Heart left ventricle (tissue), 16 donors: ENCODE measurements around the gene MPHOSPH10. TPM values are rescaled to one million over a fixed set of nuclear protein-coding genes. Genes with fewer than 3 reads are reported as not detected.

Experiments
- ATAC-seq, 4 donors: fragments of 200-7000 bp; cut with Tn5 transposase; one replicate each; pipeline ENCODE4 v1.9.1; 2020 to 2022; ENCODE audit warnings: moderate library complexity in 4 of 4, mild to moderate bottlenecking in 3 of 4, moderate number of reproducible peaks in 1 of 4
- DNase-seq, 5 donors: peaks; one replicate each; pipeline ENCODE4 v3.0.0-alpha.2; 2020
- H3K27ac ChIP-seq, 12 donors: fragments of 200-600 bp; sonication (generic) in 4 of 12; one replicate each; pipeline versions ENCODE4 v1.5.0 to v1.8.0; 2016 to 2022; ENCODE audit warnings: mild to moderate bottlenecking in 2 of 12
- H3K27me3 ChIP-seq, 9 donors: fragments of 200-600 bp; sonication (generic) in 2 of 9; one replicate each; pipeline versions ENCODE4 v1.5.1 to v1.8.0; 2016 to 2022; ENCODE audit warnings: mild to moderate bottlenecking in 3 of 9
- H3K36me3 ChIP-seq, 9 donors: fragments of 200-600 bp; sonication (generic) in 2 of 9; one replicate each; pipeline versions ENCODE4 v1.5.0 to v1.8.0; 2018 to 2022; ENCODE audit warnings: mild to moderate bottlenecking in 2 of 9
- H3K4me1 ChIP-seq, 12 donors: fragments of 200-600 bp; sonication (generic) in 4 of 12; one replicate each; pipeline versions ENCODE4 v1.5.0 to v1.8.0; 2016 to 2022; ENCODE audit warnings: mild to moderate bottlenecking in 3 of 12
- H3K4me3 ChIP-seq, 12 donors: fragments of 200-600 bp; sonication (generic) in 4 of 12; one replicate each; pipeline versions ENCODE4 v1.5.0 to v1.8.0; 2017 to 2022; ENCODE audit warnings: mild to moderate bottlenecking in 9 of 12, moderate library complexity in 4 of 12
- H3K9me3 ChIP-seq, 12 donors: fragments of 200-600 bp; sonication (generic) in 4 of 12; one replicate each; pipeline versions ENCODE4 v1.5.0 to v1.8.0; 2016 to 2022; ENCODE audit warnings: mild to moderate bottlenecking in 1 of 12
- POLR2A ChIP-seq, 2 donors: fragments of 450-650 bp; IDR thresholded peaks; one replicate each; pipeline ENCODE4 v1.6.1; 2017; ENCODE audit warnings: antibody characterized with exemption in 2 of 2, mild to moderate bottlenecking in 2 of 2, moderate library complexity in 2 of 2
- WGBS, 4 donors: extraction: QIAGEN DNeasy Blood & Tissue Kit in 2 of 4; methylation state at CpG; one replicate each; pipeline versions ENCODE4 v1.1.5 to v1.1.7; 2013 to 2018; 5-methylcytosine and 5-hydroxymethylcytosine counted together
- intact Hi-C, 10 donors: fragments of 100-400 bp; cut with DNase I; formaldehyde crosslinking; loops; one replicate each; pipeline versions ENCODE4 v1.11.1 to v1.14.2; 2022
- polyA plus RNA-seq, 2 donors: library from polyadenylated mRNA; stranded (reverse); fragments of 200-250 nt; gene quantifications; one replicate each; pipeline ENCODE4 v1.2.3, GENCODE V29; 2013
- total RNA-seq, 9 donors: library from RNA; depleted of rRNA in 2 of 9; stranded (reverse); fragments of >200 nt in 2 of 9; fragmentation: NEBNext Ultra II Directional in 3 of 9; extraction: Animal tissue kit (Norgen Biotek cat#: 25700) in 3 of 9; gene quantifications; one replicate each; pipeline versions ENCODE4 v1.1.0 to v1.2.4, GENCODE V29; 2016 to 2023
- TF ChIP-seq, protein P1 (sequence below), 12 donors: fragments of 200-600 bp; sonication (generic) in 4 of 12; IDR thresholded peaks; one replicate each; pipeline versions ENCODE4 v1.5.0 to v1.8.0; 2018 to 2022; ENCODE audit warnings: antibody characterized with exemption in 12 of 12, mild to moderate bottlenecking in 5 of 12
- donor health status: ischemic (EF 13 %, LVEDD 7.1; RV severe dilation, severe dysfunction).
- donor health status: healthy with polysubstance abuse.
- donor health status: DM: no; HTN: yes; CAD: no.
- donor health status: DM: no; HTN: no; CAD: no.
- donor health status: ischemic (EF 25% LVEDD 6.9; RV normal size, moderate dysfunction).
- donor health status: ischemic (EF 25% LVEDD 5.7; RV mildly dilated, moderate dysfunction).
- donor health status: healthy.
- donor health status: DM: yes; HTN: yes; CAD: no.
- donor health status: ischemic (EF 35%, LVEDD 5.7; RV mildly dilated, moderate dysfunction).
- donor health status: nonischemic (EF 11% LVEDD 7.7; RV severe dilation, severe dysfunction).
- donor health status: DM: yes; HTN: yes; CAD: no.
- donor health status: PGD.
- donor health status: ischemic (EF 29% LVEDD 5.4; RV normal size, mild dysfunction).
- donor health status: nonischemic (EF 23%, LVEDD 6.1; RV moderate dilation, normal function).

Gene MPHOSPH10
- total and polyA plus RNA-seq, 11 donors = 12.3 to 35.6 (median 23.4) TPM

DNA sequence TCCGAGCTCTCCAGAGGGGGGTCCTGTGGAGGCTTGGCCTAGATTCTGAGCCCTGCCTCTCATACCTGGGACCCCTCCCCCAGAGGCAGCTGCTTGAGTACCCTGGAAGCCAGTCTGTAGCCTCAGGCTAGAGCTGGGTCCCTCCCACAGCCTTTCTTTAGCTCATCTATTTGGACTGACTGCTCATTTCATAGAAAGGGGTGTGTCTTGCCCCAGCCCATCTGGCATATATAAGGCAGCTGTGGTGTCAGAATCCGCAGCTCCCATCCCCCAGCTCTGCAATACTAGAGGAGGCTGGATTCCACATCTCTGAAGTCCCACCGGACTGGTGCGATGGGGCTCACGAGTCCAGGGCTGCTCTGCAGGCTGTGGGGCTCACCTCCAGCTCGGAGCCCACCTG lies 26.1 kb downstream of the MPHOSPH10 start:
- DNase-seq (no peak), ATAC-seq (peak in 1 of 4 donors; percentile 21)
- Histone ChIP-seq H3K4me3 (no peak overlapping the region), H3K4me1 (peaks cover 0 to 10% (median 5%) of the 10 kb centered on the region in 12 donors), H3K27me3 (no peaks in the 10 kb centered on the region), H3K9me3 (no peaks in the 10 kb centered on the region), H3K27ac (peak overlapping the region in 1 of 12 donors; percentile 58), H3K36me3 (no peaks in the 10 kb centered on the region)
- intact Hi-C loops = loop anchor here in 4 of 10 donors (5.0 to 10.0 kb wide), 2 partner anchors 348 to 356 kb away; no protein-coding TSS in a partner anchor
- TF ChIP-seq, protein P1, sequence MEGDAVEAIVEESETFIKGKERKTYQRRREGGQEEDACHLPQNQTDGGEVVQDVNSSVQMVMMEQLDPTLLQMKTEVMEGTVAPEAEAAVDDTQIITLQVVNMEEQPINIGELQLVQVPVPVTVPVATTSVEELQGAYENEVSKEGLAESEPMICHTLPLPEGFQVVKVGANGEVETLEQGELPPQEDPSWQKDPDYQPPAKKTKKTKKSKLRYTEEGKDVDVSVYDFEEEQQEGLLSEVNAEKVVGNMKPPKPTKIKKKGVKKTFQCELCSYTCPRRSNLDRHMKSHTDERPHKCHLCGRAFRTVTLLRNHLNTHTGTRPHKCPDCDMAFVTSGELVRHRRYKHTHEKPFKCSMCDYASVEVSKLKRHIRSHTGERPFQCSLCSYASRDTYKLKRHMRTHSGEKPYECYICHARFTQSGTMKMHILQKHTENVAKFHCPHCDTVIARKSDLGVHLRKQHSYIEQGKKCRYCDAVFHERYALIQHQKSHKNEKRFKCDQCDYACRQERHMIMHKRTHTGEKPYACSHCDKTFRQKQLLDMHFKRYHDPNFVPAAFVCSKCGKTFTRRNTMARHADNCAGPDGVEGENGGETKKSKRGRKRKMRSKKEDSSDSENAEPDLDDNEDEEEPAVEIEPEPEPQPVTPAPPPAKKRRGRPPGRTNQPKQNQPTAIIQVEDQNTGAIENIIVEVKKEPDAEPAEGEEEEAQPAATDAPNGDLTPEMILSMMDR (IDR thresholded peaks at IDR 0.05) = no peak
- 41 to 79% (median 62%) methylated on average over 5 to 6 of the region's 6 CpGs for WGBS, 4 donors

DNA sequence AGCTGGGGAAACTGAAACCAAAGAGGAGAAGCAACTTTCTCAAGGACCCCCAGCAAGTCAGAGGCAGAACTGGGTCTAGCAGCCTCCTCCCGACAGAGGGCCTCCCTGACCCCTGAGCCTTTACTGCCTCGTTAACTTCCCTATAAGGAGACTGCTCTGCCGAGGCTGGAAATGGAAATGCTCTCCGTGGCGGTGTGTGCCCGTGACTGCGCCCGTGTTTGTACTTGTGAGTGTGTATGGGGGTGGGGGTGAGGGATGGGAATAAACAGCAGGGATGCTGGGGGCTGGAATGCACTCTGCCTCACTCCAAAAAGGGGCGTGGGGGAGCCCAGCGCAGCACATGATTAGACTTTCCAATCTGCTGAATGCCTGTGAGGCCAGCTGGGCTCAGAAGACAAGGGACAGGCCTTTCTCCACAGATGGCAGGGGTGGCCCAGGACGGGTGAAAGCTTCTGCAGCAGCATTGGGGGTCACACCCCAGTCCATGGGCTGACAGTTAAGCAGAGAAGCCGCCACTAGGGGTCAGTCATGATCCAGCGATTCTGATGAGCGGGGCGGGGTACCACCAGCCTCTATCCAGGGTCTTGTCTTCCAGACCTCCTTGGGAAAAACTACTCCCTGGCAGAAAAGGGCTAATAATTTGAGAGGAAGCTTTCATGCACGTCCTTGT lies 26.8 kb downstream of the MPHOSPH10 start:
- Histone ChIP-seq H3K4me3 (peak overlapping the region in 4 of 12 donors; percentile 11 to 24 (median 14)), H3K36me3 (no peaks in the 10 kb centered on the region), H3K27me3 (no peaks in the 10 kb centered on the region), H3K4me1 (peaks cover 0 to 10% (median 5%) of the 10 kb centered on the region in 12 donors), H3K9me3 (no peaks in the 10 kb centered on the region), H3K27ac (peak overlapping the region in 1 of 12 donors; percentile 58)
- peak; percentile 27 to 63 (median 49) for DNase-seq
- TF ChIP-seq, protein P1 (IDR thresholded peaks at IDR 0.05) = peak; percentile 46 to 72 (median 58)
- no peak for TF ChIP-seq POLR2A (IDR thresholded peaks at IDR 0.05)
- ATAC-seq = peak; percentile 61 to 79 (median 75)
- 6 to 19% (median 9%) methylated on average over 13 to 16 of the region's 16 CpGs for WGBS, 4 donors
- intact Hi-C loops = loop anchor here in 4 of 10 donors (5.0 to 10.0 kb wide), 2 partner anchors 348 to 355 kb away; no protein-coding TSS in a partner anchor

DNA sequence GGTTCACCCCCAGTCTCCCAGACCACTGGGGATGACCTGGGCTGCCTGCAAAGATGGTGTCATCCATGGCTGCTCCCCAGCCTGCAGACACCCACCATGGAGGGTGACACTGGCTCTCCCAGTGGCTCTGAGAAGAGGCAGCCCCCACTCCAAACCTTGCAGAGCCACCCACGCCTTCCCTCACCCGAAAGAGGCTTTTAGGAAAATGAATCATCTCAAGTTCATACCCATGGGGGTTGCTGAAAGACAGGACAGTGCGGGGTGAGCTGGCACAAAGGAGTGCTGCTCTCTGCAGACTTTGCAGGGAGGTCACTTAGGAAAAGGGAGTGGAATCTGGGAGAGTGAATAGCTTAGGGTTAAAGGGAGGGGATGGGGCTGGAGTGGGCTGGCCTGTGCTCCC lies 36.4 kb downstream of the MPHOSPH10 start:
- Histone ChIP-seq H3K4me3 (no peak overlapping the region), H3K27ac (no peak overlapping the region), H3K36me3 (no peaks in the 10 kb centered on the region), H3K9me3 (no peaks in the 10 kb centered on the region), H3K4me1 (no peaks in the 10 kb centered on the region), H3K27me3 (no peaks in the 10 kb centered on the region)
- no peak for DNase-seq
- intact Hi-C loops = no loop called here
- WGBS, 4 donors = 64 to 88% (median 71%) methylated on average over 3 of the region's 3 CpGs
- ATAC-seq = no peak
- TF ChIP-seq POLR2A (IDR thresholded peaks at IDR 0.05) = no peak
- TF ChIP-seq, protein P1 (IDR thresholded peaks at IDR 0.05) = no peak

DNA sequence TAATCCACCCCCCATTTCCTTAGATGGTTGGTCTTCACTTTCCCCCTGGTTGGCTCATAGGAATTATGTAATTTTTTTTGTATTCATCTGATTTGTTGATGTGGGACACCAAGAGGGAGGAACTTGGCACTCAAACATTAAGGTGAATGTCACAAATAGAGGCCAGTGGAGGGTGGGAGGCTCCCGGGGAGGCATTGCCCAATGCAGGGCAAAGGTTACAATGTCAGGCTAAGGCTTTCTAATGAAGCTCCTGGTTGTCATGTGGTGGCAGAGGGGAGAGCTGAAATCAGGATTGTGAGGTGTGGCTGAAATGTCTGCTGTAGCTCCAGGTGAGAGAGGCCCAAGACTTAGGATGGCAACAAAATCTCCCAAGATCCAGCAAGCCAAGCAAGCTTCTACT lies 42.7 kb downstream of the MPHOSPH10 start:
- ATAC-seq (no peak), DNase-seq (no peak)
- Histone ChIP-seq H3K27ac (no peak overlapping the region), H3K36me3 (no peaks in the 10 kb centered on the region), H3K9me3 (no peaks in the 10 kb centered on the region), H3K4me1 (peaks cover 0 to 7% (median 0%) of the 10 kb centered on the region in 12 donors), H3K4me3 (no peak overlapping the region), H3K27me3 (no peaks in the 10 kb centered on the region)
- WGBS, 4 donors = 64 to 81% (median 69%) methylated on average over 1 of the region's 1 CpG
- intact Hi-C loops = loop anchor here in 1 of 10 donors (5.0 kb wide), 1 partner anchor 34 kb away; no protein-coding TSS in a partner anchor
- TF ChIP-seq, protein P1 (IDR thresholded peaks at IDR 0.05) = no peak
- TF ChIP-seq POLR2A (IDR thresholded peaks at IDR 0.05) = no peak
